Measurements from ENCODE around the gene ADGRB3. TPM values are rescaled to one million over a fixed set of nuclear protein-coding genes. Genes with fewer than 3 reads are reported as not detected.

Gene ADGRB3
- total and polyA plus RNA-seq, 2 donors (not counting 3 experiments of a cell fraction or from before 2014, with no cell fraction given) = not detected

- no peak overlapping the region for H3K27ac ChIP-seq (ENCODE audit: insufficient read depth, low read depth, low read length)
- no peaks in the 10 kb centered on the region for H3K36me3 ChIP-seq (ENCODE audit: control insufficient read depth in 2 of 2, extremely low read depth in 1 of 2, insufficient read depth in 2 of 2, low read length in 2 of 2)
- DNase-seq (ENCODE audit: low read depth, low spot score) (no peak), FAIRE-seq (no peak)
- ChIA-PET POLR2A (no interaction called here), CTCF (no interaction called here)
- intact Hi-C loops (cut with micrococcal nuclease) (no loop called here), dilution Hi-C loops (cut with MboI; ENCODE audit: extremely low pct_ligation_motif_present, low sequenced_read_pairs) (no loop called here)
- H3K4me2 ChIP-seq (ENCODE audit: insufficient read depth, low read length) = no peak overlapping the region
- no peak overlapping the region for H3K9ac ChIP-seq (replicated peaks; ENCODE audit: extremely low read depth, insufficient read depth, low read length)
- no peaks in the 10 kb centered on the region for H3K9me1 ChIP-seq (replicated peaks; ENCODE audit: control insufficient read depth, extremely low read depth, insufficient read depth, low read length)
- H3K4me1 ChIP-seq (ENCODE audit: control insufficient read depth, extremely low read depth, insufficient read depth, low read length) = no peaks in the 10 kb centered on the region
- H4K20me1 ChIP-seq (replicated peaks; ENCODE audit: control insufficient read depth, extremely low read depth, insufficient read depth, low read length) = no peaks in the 10 kb centered on the region
- no peak overlapping the region for H3K4me3 ChIP-seq (replicated peaks in 1 of 3; ENCODE audit: insufficient read depth in 1 of 3, low read depth in 1 of 3, low read length in 3 of 3)
- TF ChIP-seq GATA2 (IDR thresholded peaks at IDR 0.05; ENCODE audit: insufficient read depth, insufficient read length, low read depth, low read length) (no peak), JUN (IDR thresholded peaks at IDR 0.05; ENCODE audit: borderline replicate concordance, insufficient read depth, insufficient read length, low read depth) (no peak), MAX (IDR thresholded peaks at IDR 0.05; ENCODE audit: insufficient read depth, insufficient read length) (no peak)
- TF ChIP-seq, protein P1, sequence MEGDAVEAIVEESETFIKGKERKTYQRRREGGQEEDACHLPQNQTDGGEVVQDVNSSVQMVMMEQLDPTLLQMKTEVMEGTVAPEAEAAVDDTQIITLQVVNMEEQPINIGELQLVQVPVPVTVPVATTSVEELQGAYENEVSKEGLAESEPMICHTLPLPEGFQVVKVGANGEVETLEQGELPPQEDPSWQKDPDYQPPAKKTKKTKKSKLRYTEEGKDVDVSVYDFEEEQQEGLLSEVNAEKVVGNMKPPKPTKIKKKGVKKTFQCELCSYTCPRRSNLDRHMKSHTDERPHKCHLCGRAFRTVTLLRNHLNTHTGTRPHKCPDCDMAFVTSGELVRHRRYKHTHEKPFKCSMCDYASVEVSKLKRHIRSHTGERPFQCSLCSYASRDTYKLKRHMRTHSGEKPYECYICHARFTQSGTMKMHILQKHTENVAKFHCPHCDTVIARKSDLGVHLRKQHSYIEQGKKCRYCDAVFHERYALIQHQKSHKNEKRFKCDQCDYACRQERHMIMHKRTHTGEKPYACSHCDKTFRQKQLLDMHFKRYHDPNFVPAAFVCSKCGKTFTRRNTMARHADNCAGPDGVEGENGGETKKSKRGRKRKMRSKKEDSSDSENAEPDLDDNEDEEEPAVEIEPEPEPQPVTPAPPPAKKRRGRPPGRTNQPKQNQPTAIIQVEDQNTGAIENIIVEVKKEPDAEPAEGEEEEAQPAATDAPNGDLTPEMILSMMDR (IDR thresholded peaks at IDR 0.05; ENCODE audit: extremely low read depth in 1 of 2, insufficient read depth in 1 of 2, low read depth in 1 of 2, low read length in 2 of 2) = no peak
- H2AFZ ChIP-seq (ENCODE audit: low read depth, low read length) = no peak overlapping the region
- no peaks in the 10 kb centered on the region for H3K27me3 ChIP-seq (ENCODE audit: control insufficient read depth in 2 of 2, insufficient read depth in 2 of 2, low read length in 2 of 2)
- BruUV-seq (replicated peaks) = no TSS peak
- H3K79me2 ChIP-seq (ENCODE audit: control insufficient read depth, insufficient read depth, low read length) = no peaks in the 10 kb centered on the region
- H3K9me3 ChIP-seq (replicated peaks; ENCODE audit: control insufficient read depth, insufficient read depth, low read length) = no peaks in the 10 kb centered on the region
Observed at GRCh38 chr6:68761985-68762384, 126.9 kb downstream of the ADGRB3 start.

- intact Hi-C loops (cut with micrococcal nuclease) = no loop called here
- H3K36me3 ChIP-seq (ENCODE audit: control insufficient read depth in 2 of 2, extremely low read depth in 1 of 2, insufficient read depth in 2 of 2, low read length in 2 of 2) = no peaks in the 10 kb centered on the region
- FAIRE-seq = no peak
Observed at GRCh38 chr6:68771426-68771825, 136.3 kb downstream of the ADGRB3 start.

More at GRCh38 chr6:68771426-68771825, 136.3 kb downstream of the ADGRB3 start:
- no peak for DNase-seq (ENCODE audit: low read depth, low spot score)
- TF ChIP-seq POLR2A (IDR thresholded peaks at IDR 0.05; ENCODE audit: low read depth, low read length) = no peak
- TF ChIP-seq MAX (IDR thresholded peaks at IDR 0.05; ENCODE audit: insufficient read depth, insufficient read length) = no peak
- TF ChIP-seq POLR2AphosphoS5 (IDR thresholded peaks at IDR 0.05; ENCODE audit: insufficient read depth, low read depth, low read length) = no peak
- TF ChIP-seq JUN (IDR thresholded peaks at IDR 0.05; ENCODE audit: borderline replicate concordance, insufficient read depth, insufficient read length, low read depth) = no peak
- TF ChIP-seq, protein P1 (IDR thresholded peaks at IDR 0.05; ENCODE audit: extremely low read depth in 1 of 2, insufficient read depth in 1 of 2, low read depth in 1 of 2, low read length in 2 of 2) = no peak
- no peak for TF ChIP-seq MYC (IDR thresholded peaks at IDR 0.05; ENCODE audit: low read depth, low read length)
- H4K20me1 ChIP-seq (replicated peaks; ENCODE audit: control insufficient read depth, extremely low read depth, insufficient read depth, low read length) = no peaks in the 10 kb centered on the region
- no peak overlapping the region for H3K9ac ChIP-seq (replicated peaks; ENCODE audit: extremely low read depth, insufficient read depth, low read length)
- H3K9me3 ChIP-seq (replicated peaks; ENCODE audit: control insufficient read depth, insufficient read depth, low read length) = no peaks in the 10 kb centered on the region
- no peaks in the 10 kb centered on the region for H3K27me3 ChIP-seq (ENCODE audit: control insufficient read depth in 2 of 2, insufficient read depth in 2 of 2, low read length in 2 of 2)
- no peak overlapping the region for H3K4me2 ChIP-seq (ENCODE audit: insufficient read depth, low read length)
- no peak overlapping the region for H2AFZ ChIP-seq (ENCODE audit: low read depth, low read length)
- no peaks in the 10 kb centered on the region for H3K79me2 ChIP-seq (ENCODE audit: control insufficient read depth, insufficient read depth, low read length)
- no peak overlapping the region for H3K4me3 ChIP-seq (replicated peaks in 1 of 3; ENCODE audit: insufficient read depth in 1 of 3, low read depth in 1 of 3, low read length in 3 of 3)
- CTCF ChIA-PET = no interaction called here
- dilution Hi-C loops (cut with MboI; ENCODE audit: extremely low pct_ligation_motif_present, low sequenced_read_pairs) = no loop called here
- no TSS peak for BruUV-seq (replicated peaks)
- no peaks in the 10 kb centered on the region for H3K9me1 ChIP-seq (replicated peaks; ENCODE audit: control insufficient read depth, extremely low read depth, insufficient read depth, low read length)
- POLR2A ChIA-PET = no interaction called here
- H3K27ac ChIP-seq (ENCODE audit: insufficient read depth, low read depth, low read length) = no peak overlapping the region
- no peaks in the 10 kb centered on the region for H3K4me1 ChIP-seq (ENCODE audit: control insufficient read depth, extremely low read depth, insufficient read depth, low read length)
